CD14-positive monocyte (primary cell): ENCODE results near the gene TPGS2. TPM values are rescaled to one million over a fixed set of nuclear protein-coding genes. Genes with fewer than 3 reads are reported as not detected.

Experiments
- DNase-seq, 3 donors: peaks; one replicate each; pipeline ENCODE4 v3.0.0-alpha.2; 2011 to 2022
- H2AFZ ChIP-seq: 2 replicates; pipeline ENCODE4 v1.6.0; 2012; ENCODE audit warnings: mild to moderate bottlenecking, low read depth, low read length, inconsistent platforms; ENCODE audit not compliant: insufficient read depth, poor library complexity, severe bottlenecking
- H3K27ac ChIP-seq, 2 donors: 1 replicate in 1 of 2; 2 replicates in 1 of 2; pipeline ENCODE4 v1.5.1; 2012 to 2013; ENCODE audit warnings: low read length in 2 of 2, control low read depth in 1 of 2, inconsistent platforms in 1 of 2, low read depth in 1 of 2, mild to moderate bottlenecking in 1 of 2
- H3K27me3 ChIP-seq, 2 donors: one replicate each; pipeline versions ENCODE4 v1.6.0 to v1.6.1; 2011 to 2013; ENCODE audit warnings: low read length in 2 of 2; ENCODE audit not compliant: control insufficient read depth in 2 of 2, insufficient read depth in 2 of 2
- H3K36me3 ChIP-seq, 2 donors: replicated peaks in 1 of 2; 1 replicate in 1 of 2; 2 replicates in 1 of 2; pipeline versions ENCODE4 v1.5.1 to v1.6.1; 2012 to 2013; ENCODE audit warnings: low read length in 2 of 2, control low read depth in 1 of 2, inconsistent platforms in 1 of 2, mild to moderate bottlenecking in 1 of 2; ENCODE audit not compliant: insufficient read depth in 2 of 2, control insufficient read depth in 1 of 2
- H3K4me1 ChIP-seq, 2 donors: 1 replicate in 1 of 2; 2 replicates in 1 of 2; pipeline versions ENCODE4 v1.5.1 to v1.6.1; 2012 to 2013; ENCODE audit warnings: low read length in 2 of 2, control low read depth in 1 of 2, inconsistent platforms in 1 of 2, mild to moderate bottlenecking in 1 of 2, moderate library complexity in 1 of 2; ENCODE audit not compliant: insufficient read depth in 2 of 2, control insufficient read depth in 1 of 2
- H3K4me2 ChIP-seq: replicated peaks from 2 replicates; pipeline ENCODE3; 2012; ENCODE audit warnings: low read length, moderate library complexity, mild to moderate bottlenecking; ENCODE audit not compliant: poor library complexity, severe bottlenecking; ENCODE audit errors: extremely low read depth
- H3K4me3 ChIP-seq, 3 experiments: fragments of 200-600 bp in 1 of 3; sonication (generic) in 1 of 3; replicated peaks in 1 of 3; 1 replicate in 2 of 3; 2 replicates in 1 of 3; pipeline ENCODE4 v1.5.1; 2011 to 2013; ENCODE audit warnings: low read length in 3 of 3, mild to moderate bottlenecking in 3 of 3, control low read depth in 2 of 3, low read depth in 2 of 3, inconsistent platforms in 1 of 3, moderate library complexity in 1 of 3
- H3K79me2 ChIP-seq: 2 replicates; pipeline ENCODE4 v1.6.0; 2012; ENCODE audit warnings: mild to moderate bottlenecking, control low read depth, inconsistent platforms, low read length, moderate library complexity; ENCODE audit not compliant: insufficient read depth
- H3K9ac ChIP-seq: 2 replicates; pipeline ENCODE4 v1.6.0; 2017; ENCODE audit warnings: low read length, mild to moderate bottlenecking; ENCODE audit not compliant: insufficient read depth, poor library complexity, severe bottlenecking
- H3K9me3 ChIP-seq, 2 donors: replicated peaks in 1 of 2; 1 replicate in 1 of 2; 2 replicates in 1 of 2; pipeline versions ENCODE4 v1.5.1 to v1.6.1; 2012 to 2013; ENCODE audit warnings: low read length in 2 of 2, control low read depth in 1 of 2; ENCODE audit not compliant: control insufficient read depth in 1 of 2, insufficient read depth in 1 of 2
- H4K20me1 ChIP-seq: 2 replicates; pipeline ENCODE4 v1.6.0; 2012; ENCODE audit warnings: mild to moderate bottlenecking, low read length, control low read depth, moderate library complexity; ENCODE audit not compliant: insufficient read depth
- H3K27ac Mint-ChIP-seq, 7 donors: one replicate each; pipeline ENCODE4 v1.8.0; 2020; ENCODE audit warnings: mild to moderate bottlenecking in 7 of 7, mixed read lengths in 7 of 7, moderate library complexity in 6 of 7, inconsistent platforms in 2 of 7
- H3K27me3 Mint-ChIP-seq, 3 donors: one replicate each; pipeline ENCODE4 v1.8.0; 2021 to 2022; ENCODE audit warnings: low read depth in 3 of 3, mild to moderate bottlenecking in 3 of 3, mixed read lengths in 3 of 3, moderate library complexity in 3 of 3, inconsistent platforms in 1 of 3
- H3K36me3 Mint-ChIP-seq, 2 donors: one replicate each; pipeline ENCODE4 v1.8.0; 2020; ENCODE audit warnings: mixed read lengths in 2 of 2, inconsistent platforms in 1 of 2, mild to moderate bottlenecking in 1 of 2
- H3K4me1 Mint-ChIP-seq: one replicate; pipeline ENCODE4 v1.8.0; 2020; ENCODE audit warnings: mild to moderate bottlenecking, mixed read lengths
- H3K4me3 Mint-ChIP-seq, 2 donors: one replicate each; pipeline ENCODE4 v1.8.0; 2020; ENCODE audit warnings: mild to moderate bottlenecking in 2 of 2, mixed read lengths in 2 of 2, moderate library complexity in 1 of 2
- H3K9me3 Mint-ChIP-seq, 7 donors: one replicate each; pipeline ENCODE4 v1.8.0; 2020 to 2022; ENCODE audit warnings: mixed read lengths in 7 of 7, mild to moderate bottlenecking in 6 of 7, moderate library complexity in 6 of 7, inconsistent platforms in 2 of 7
- CTCF ChIP-seq: fragments of 200-600 bp; IDR thresholded peaks from one replicate; pipeline ENCODE4 v1.8.0; 2022; ENCODE audit warnings: antibody characterized with exemption, mild to moderate bottlenecking
- WGBS: methylation state at CpG from one replicate; pipeline ENCODE4 v1.1.5; 2013; ENCODE audit warnings: missing lambda C conversion rate; ENCODE audit not compliant: insufficient coverage; 5-methylcytosine and 5-hydroxymethylcytosine counted together
- intact Hi-C, 2 donors: fragments of 100-400 bp; cut with micrococcal nuclease; formaldehyde crosslinking; loops; one replicate each; pipeline versions ENCODE4 v1.15.0 to v1.15.1; 2023
- polyA plus RNA-seq, 3 donors: library from polyadenylated mRNA; depleted of rRNA in 1 of 3; unstranded in 2 of 3; stranded (reverse) in 1 of 3; fragments of 300-500 nt in 2 of 3; fragments of >200 nt in 1 of 3; fragmentation: Illumina TruSeq in 2 of 3; gene quantifications; 1 replicate in 2 of 3; 2 replicates in 1 of 3; pipeline ENCODE4 v1.2.3, GENCODE V29; 2012 to 2021

TPGS2 gene
- polyA plus RNA-seq, 3 donors = 27.6 to 50.1 (median 41.5) TPM

GRCh38 chr18:36814994-36815393, 13.8 kb downstream of the TPGS2 start:
- Histone ChIP-seq H3K4me2 (no peak overlapping the region), H3K9ac (no peak overlapping the region), H3K79me2 (no peaks in the 10 kb centered on the region), H3K36me3 (peaks cover 17 to 82% of the 10 kb centered on the region in 2 donors), H3K27ac (no peak overlapping the region), H3K9me3 (no peaks in the 10 kb centered on the region), H4K20me1 (no peaks in the 10 kb centered on the region), H2AFZ (no peak overlapping the region), H3K4me1 (no peaks in the 10 kb centered on the region), H3K4me3 (no peak overlapping the region), H3K27me3 (no peaks in the 10 kb centered on the region)
- TF ChIP-seq CTCF = no peak
- no peak overlapping the region for H3K4me3 Mint-ChIP-seq
- H3K36me3 Mint-ChIP-seq = peaks cover 47 to 61% of the 10 kb centered on the region in 2 donors
- peaks cover 2% of the 10 kb centered on the region for H3K4me1 Mint-ChIP-seq
- no peak for DNase-seq
- no peaks in the 10 kb centered on the region for H3K9me3 Mint-ChIP-seq
- H3K27me3 Mint-ChIP-seq = no peaks in the 10 kb centered on the region
- peak overlapping the region in 1 of 7 donors; percentile 16 for H3K27ac Mint-ChIP-seq
- intact Hi-C loops = loop anchor here in 1 of 2 donors (10.0 kb wide), 1 partner anchor 800 kb away; no protein-coding TSS in a partner anchor
- WGBS = no CpG with 5 or more reads among the region's 1 CpG

DNA sequence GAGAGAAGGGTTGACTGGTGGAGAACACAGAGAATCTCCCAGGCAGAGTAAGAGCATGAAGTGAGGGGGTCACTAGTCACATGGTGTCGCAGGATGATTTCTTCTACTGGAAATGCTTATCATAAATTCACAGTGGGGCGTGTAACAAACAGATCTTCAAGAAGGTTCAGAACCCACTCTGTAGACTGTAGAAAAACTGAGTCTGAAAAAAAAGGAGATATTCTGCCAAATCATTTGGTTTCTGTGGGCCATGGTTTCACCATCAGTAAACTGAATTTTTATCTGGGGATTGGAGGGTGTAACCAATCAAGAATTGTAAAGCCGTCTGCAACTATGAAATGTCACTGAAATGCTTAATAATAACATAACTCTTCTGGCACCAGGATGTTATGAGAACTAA, 15.0 kb downstream of the TPGS2 start:
- Mint-ChIP-seq H3K9me3 (no peaks in the 10 kb centered on the region), H3K36me3 (peaks cover 46 to 62% of the 10 kb centered on the region in 2 donors), H3K27me3 (no peaks in the 10 kb centered on the region), H3K4me3 (no peak overlapping the region), H3K27ac (peak overlapping the region in 3 of 7 donors; percentile 6 to 32 (median 13)), H3K4me1 (peaks cover 2% of the 10 kb centered on the region)
- H3K36me3 ChIP-seq = peaks cover 17 to 79% of the 10 kb centered on the region in 2 donors
- H3K9me3 ChIP-seq = no peaks in the 10 kb centered on the region
- TF ChIP-seq CTCF = no peak
- H2AFZ ChIP-seq = no peak overlapping the region
- H3K4me1 ChIP-seq = no peaks in the 10 kb centered on the region
- no peak overlapping the region for H3K9ac ChIP-seq
- DNase-seq = no peak
- H3K27me3 ChIP-seq = no peaks in the 10 kb centered on the region
- H3K27ac ChIP-seq = no peak overlapping the region
- H3K4me3 ChIP-seq = no peak overlapping the region
- intact Hi-C loops = loop anchor here in 1 of 2 donors (10.0 kb wide), 1 partner anchor 799 kb away; no protein-coding TSS in a partner anchor
- H3K4me2 ChIP-seq = no peak overlapping the region
- H3K79me2 ChIP-seq = no peaks in the 10 kb centered on the region
- WGBS = 100% methylated on average over 1 of the region's 3 CpGs
- H4K20me1 ChIP-seq = no peaks in the 10 kb centered on the region
